GM13976 (cell line): ENCODE measurements around the gene NPPC.

ENCODE experiments used
- DNase-seq: peaks from one replicate; pipeline ENCODE4 v3.0.0; 2012; ENCODE audit warnings: low spot score
- CTCF ChIP-seq: IDR thresholded peaks from 2 replicates; pipeline ENCODE4 v1.5.1; 2012; ENCODE audit warnings: borderline replicate concordance, mild to moderate bottlenecking; ENCODE audit not compliant: insufficient read depth; ENCODE audit errors: extremely low read depth, missing control alignments, control extremely low read depth
- in situ Hi-C: fragments of 300-500 bp; cut with MboI; formaldehyde crosslinking; loops from one replicate; pipeline ENCODE4 v1.12.0; 2022; ENCODE audit warnings: low sequenced_read_pairs, mixed read lengths, inconsistent platforms; ENCODE audit not compliant: unreplicated experiment

Gene NPPC

GRCh38 chr2:231935815-231936214 lies 9.6 kb upstream of the NPPC start:
- no peak for TF ChIP-seq CTCF
- in situ Hi-C loops = no loop called here
- no peak for DNase-seq

DNA sequence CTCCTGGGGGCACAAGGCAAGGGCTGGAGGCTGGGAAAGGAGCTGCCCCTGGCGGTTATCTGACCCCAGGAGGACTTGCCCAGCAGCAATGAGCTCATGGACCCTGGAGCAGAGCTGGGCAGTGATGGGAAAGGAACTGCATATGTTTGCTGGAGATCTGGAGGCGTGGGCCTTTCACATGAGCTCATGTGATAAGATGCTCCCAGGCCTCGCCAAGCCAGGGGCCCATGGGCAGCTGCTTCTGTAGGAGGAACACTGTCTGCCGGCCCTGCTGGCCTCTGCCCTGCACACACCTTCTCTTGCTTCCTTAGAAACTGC lies 9.0 kb upstream of the NPPC start:
- no peak for TF ChIP-seq CTCF
- DNase-seq = no peak
- in situ Hi-C loops = no loop called here

- no peak for DNase-seq
- in situ Hi-C loops = no loop called here
- no peak for TF ChIP-seq CTCF
Measured at GRCh38 chr2:231934441-231935206, 8.4 kb upstream of the NPPC start.

- no peak for TF ChIP-seq CTCF
- no peak for DNase-seq
- in situ Hi-C loops = no loop called here
Measured at GRCh38 chr2:231933916-231934401, 7.8 kb upstream of the NPPC start.

GRCh38 chr2:231932985-231933915 lies 7.1 kb upstream of the NPPC start:
- TF ChIP-seq CTCF = no peak
- in situ Hi-C loops = no loop called here

DNA sequence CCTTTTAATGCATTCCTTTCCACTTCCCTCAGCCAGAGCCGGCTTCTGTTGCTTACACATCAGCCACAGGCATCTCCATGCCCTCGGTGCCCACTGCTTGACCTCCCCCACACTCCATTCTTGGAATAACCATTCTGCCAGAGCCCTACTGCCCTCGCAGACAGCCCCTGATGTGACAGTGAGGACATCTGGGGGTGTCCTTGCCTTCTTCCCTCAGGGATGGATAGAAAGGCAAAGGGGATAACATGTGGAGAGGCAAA lies 6.4 kb upstream of the NPPC start:
- DNase-seq = no peak
- TF ChIP-seq CTCF = no peak
- in situ Hi-C loops = no loop called here

More at GRCh38 chr2:231932985-231933915, 7.1 kb upstream of the NPPC start:
- DNase-seq = no peak
